ENCODE measurements around the gene KCTD17. TPM values are rescaled to one million over a fixed set of nuclear protein-coding genes. Genes with fewer than 3 reads are reported as not detected.

The KCTD17 gene
- total and polyA plus RNA-seq, 2 of the 13 experiments (the other 11 are each of a cell fraction or from before 2014, with no cell fraction given): 5.3 to 11.7 TPM

- TF ChIP-seq SIX4 (CRISPR knock-in tag; IDR thresholded peaks at IDR 0.05): no peak
- TF ChIP-seq IRF9 (CRISPR knock-in tag; IDR thresholded peaks at IDR 0.05; ENCODE audit: borderline replicate concordance): no peak
- no peak for TF ChIP-seq SNRNP70 (IDR thresholded peaks at IDR 0.05; ENCODE audit: low read depth, low read length)
- no peak for TF ChIP-seq ZNF678 (CRISPR knock-in tag; IDR thresholded peaks at IDR 0.05)
- TF ChIP-seq FOXA3 (CRISPR knock-in tag; IDR thresholded peaks at IDR 0.05): no peak
These were observed 11.3 kb downstream of the KCTD17 start (continued) for GRCh38 chr22:37062702-37063381.

GRCh38 chr22:37063431-37064420 lies 12.2 kb downstream of the KCTD17 start:
- intact Hi-C loops (cut with micrococcal nuclease; ENCODE audit: unreplicated experiment): no loop called here
- no TSS peak for BruUV-seq (replicated peaks)
- H2AFZ ChIP-seq (ENCODE audit: low read length): no peak overlapping the region
- H3K9me3 ChIP-seq (ENCODE audit: low read length): no peaks in the 10 kb centered on the region
- no peaks in the 10 kb centered on the region for H3K79me2 ChIP-seq (ENCODE audit: insufficient read depth, low read length)
- FAIRE-seq (no peak), DNase-seq (ENCODE audit: low spot score) (no peak), ATAC-seq (no peak)
- peaks cover 19% of the 10 kb centered on the region for H3K4me1 ChIP-seq (ENCODE audit: insufficient read depth, low read length)
- no peaks in the 10 kb centered on the region for H4K20me1 ChIP-seq (ENCODE audit: insufficient read depth, low read length)
- no peak overlapping the region for H3K27ac ChIP-seq (ENCODE audit: extremely low read length, insufficient read depth, low read length)
- H3K36me3 ChIP-seq (replicated peaks in 1 of 2; ENCODE audit: control insufficient read depth in 1 of 2, insufficient read depth in 2 of 2, low read length in 2 of 2): no peaks in the 10 kb centered on the region
- no peak overlapping the region for H3K4me3 ChIP-seq (replicated peaks in 1 of 3; ENCODE audit: insufficient read depth in 1 of 3, low read depth in 2 of 3, low read length in 3 of 3)
- no peak overlapping the region for H3K4me2 ChIP-seq (ENCODE audit: low read depth, low read length)
- H3K27me3 ChIP-seq (ENCODE audit: control insufficient read depth in 1 of 2, insufficient read depth in 2 of 2, low read length in 2 of 2): no peaks in the 10 kb centered on the region
- H3K9ac ChIP-seq (ENCODE audit: insufficient read depth, low read depth, low read length): no peak overlapping the region
- whole genome bisulfite sequencing (ENCODE audit: low lambda C conversion rate): 86% methylated on average over 18 of the region's 28 CpGs
- in situ Hi-C loops (cut with HindIII; ENCODE audit: extremely low pct_ligation_motif_present, low pct_unique_long_range_greater_than_20kb): no loop called here
- ChIA-PET POLR2A (no interaction called here), CTCF (ENCODE audit: low intra/inter-chr PET ratio, low total read pairs) (no interaction called here)
- TF ChIP-seq ARID3A (IDR thresholded peaks at IDR 0.05; ENCODE audit: low read depth, low read length): no peak
- TF ChIP-seq IRF2 (CRISPR knock-in tag; IDR thresholded peaks at IDR 0.05): no peak
- TF ChIP-seq ZNF546 (CRISPR knock-in tag; conservative IDR thresholded peaks at IDR 0.05): no peak
- no peak for TF ChIP-seq SP1 (IDR thresholded peaks at IDR 0.05)
- no peak for TF ChIP-seq SP1 (CRISPR knock-in tag; IDR thresholded peaks at IDR 0.05)
- TF ChIP-seq MEIS1 (CRISPR knock-in tag; IDR thresholded peaks at IDR 0.05; ENCODE audit: borderline replicate concordance): no peak
- no peak for TF ChIP-seq ZNF83 (CRISPR knock-in tag; IDR thresholded peaks at IDR 0.05; ENCODE audit: borderline replicate concordance)
- TF ChIP-seq NR2F6 (IDR thresholded peaks at IDR 0.05): no peak
- no peak for TF ChIP-seq NR2F6 (CRISPR knock-in tag; IDR thresholded peaks at IDR 0.05)
- no peak for TF ChIP-seq SRY (CRISPR knock-in tag; IDR thresholded peaks at IDR 0.05)
- TF ChIP-seq ZXDC (CRISPR knock-in tag; IDR thresholded peaks at IDR 0.05): no peak
- no peak for TF ChIP-seq PHF5A (CRISPR knock-in tag; IDR thresholded peaks at IDR 0.05; ENCODE audit: low read depth, unreplicated experiment)
- TF ChIP-seq ZSCAN29 (CRISPR knock-in tag; conservative IDR thresholded peaks at IDR 0.05): no peak
